HG03039 (cell line): ENCODE data around the gene MBIP.
"Not testable (repeated sequence)": the region's sequence is repeated elsewhere in the genome, so short reads cannot be mapped to it uniquely, and the experiment has no call there.

Experiments
- ATAC-seq: cut with Tn5 transposase; IDR thresholded peaks from one replicate; pipeline ENCODE4 v1.9.1; 2021; ENCODE audit warnings: mild to moderate bottlenecking, moderate library complexity; ENCODE audit not compliant: unreplicated experiment

Gene MBIP

DNA sequence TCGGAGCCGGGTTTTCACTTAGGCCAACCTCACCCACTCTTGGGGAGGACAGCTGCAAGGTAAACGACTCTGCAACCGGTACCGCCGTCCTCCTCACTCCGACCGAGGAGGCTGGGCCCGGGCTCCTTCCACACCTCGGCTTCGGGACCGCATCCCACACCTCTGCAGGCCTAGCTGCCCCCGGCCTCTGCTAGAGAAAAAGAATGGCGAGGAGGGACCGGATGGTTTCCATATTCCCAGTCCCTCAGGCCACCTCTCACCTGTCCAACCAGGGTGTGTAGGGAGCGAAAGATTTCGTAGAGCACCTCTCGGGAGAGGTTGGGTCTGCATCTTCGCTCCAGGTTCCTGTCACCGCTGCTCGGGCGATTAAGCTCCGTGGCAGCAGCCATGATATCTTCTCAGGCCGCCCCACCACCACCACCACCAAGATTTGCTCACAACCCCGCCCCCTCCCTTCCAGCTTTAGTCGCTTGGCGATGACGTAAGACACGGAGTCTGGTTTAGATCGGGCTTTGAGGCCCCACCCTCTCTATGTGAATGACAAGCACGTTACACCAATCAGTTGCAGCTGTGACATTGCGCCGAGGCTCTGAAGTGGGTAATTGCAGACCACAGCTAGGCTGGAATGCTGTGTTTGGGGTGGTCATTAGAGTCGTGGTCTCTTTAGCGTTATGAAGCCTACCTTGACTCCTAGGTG lies at the start of gene MBIP:
Gene MBIP, minus strand, starts transcription at position 438 of the 697 bp plus-strand sequence. Its CDS starts 49 bp downstream, at position 389.
- peak; percentile 97 for ATAC-seq

DNA sequence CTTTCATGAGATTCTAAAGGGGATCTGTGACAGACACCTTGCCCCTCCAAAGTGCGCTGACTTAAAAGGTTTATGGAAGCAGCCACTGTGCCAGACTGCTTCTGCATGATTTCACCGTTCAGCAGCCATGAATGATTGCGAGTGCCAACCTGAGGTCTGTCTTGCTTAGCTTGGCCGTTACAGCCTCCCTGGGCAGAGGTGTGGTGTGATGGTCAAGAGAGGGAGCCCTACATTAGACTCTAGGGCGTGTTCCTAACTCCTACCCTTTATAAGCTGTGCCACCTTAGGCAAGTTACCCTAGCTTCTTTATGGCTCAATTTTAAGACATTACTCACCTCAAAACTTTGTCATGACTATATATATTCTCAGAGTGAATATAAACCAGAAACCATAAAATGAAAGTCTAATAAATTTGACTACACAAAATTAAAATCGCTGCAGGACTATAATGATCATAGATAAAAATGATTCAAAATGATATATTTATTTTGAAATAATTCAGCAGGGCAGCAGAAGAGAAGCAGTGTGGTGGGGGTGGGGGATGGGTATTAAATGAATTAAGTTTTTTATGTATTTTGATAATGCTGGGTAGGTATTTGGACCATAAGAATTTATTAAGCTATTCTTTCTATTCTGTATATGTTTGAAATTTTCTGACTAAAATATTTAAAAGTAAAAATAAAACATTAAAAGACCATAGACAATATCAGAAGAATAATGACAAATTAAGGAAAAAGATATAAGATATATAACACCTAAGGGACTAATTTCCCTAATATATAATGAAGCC lies 47.7 kb upstream of the MBIP start:
- no peak for ATAC-seq

DNA sequence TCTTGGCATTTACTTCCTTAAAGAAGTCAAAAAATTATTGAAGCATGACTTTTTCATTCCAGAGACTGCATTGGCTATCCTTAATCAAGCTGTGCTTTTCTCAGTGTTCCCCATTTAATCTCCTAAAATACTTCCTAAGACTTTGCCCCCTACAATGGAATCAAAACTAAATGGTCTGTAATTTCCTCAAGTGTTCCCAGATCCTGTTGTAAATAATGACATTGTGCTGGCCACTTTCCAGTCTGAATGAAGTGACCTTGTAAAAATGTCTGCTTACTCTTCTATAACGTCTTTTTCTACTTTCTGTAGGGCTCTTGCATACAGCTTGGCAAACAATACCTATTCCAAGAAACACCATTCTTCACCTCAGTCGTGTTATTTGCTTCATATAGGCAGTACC lies 45.3 kb upstream of the MBIP start:
- no peak for ATAC-seq

- ATAC-seq, result no peak
Observed at GRCh38 chr14:36363704-36364103, 43.3 kb upstream of the MBIP start.

DNA sequence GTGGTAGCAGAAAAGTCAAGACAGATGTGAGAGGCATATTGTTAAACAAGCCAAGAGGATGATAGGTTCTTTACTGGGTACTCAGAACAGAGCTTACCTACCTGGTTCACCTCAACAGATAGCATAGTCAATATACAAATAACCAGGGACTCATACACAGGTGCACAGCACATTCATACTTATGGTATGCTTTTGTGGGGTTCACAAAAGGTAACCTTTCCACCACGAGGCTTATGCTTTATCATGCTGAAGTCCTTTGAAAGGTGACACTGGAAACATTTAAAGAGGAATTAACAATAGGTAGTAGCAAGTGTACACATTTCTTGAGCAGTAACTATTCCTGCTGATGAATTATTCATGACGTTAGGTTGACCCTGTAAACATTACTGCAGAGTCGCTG lies 42.2 kb upstream of the MBIP start:
- no peak for ATAC-seq

DNA sequence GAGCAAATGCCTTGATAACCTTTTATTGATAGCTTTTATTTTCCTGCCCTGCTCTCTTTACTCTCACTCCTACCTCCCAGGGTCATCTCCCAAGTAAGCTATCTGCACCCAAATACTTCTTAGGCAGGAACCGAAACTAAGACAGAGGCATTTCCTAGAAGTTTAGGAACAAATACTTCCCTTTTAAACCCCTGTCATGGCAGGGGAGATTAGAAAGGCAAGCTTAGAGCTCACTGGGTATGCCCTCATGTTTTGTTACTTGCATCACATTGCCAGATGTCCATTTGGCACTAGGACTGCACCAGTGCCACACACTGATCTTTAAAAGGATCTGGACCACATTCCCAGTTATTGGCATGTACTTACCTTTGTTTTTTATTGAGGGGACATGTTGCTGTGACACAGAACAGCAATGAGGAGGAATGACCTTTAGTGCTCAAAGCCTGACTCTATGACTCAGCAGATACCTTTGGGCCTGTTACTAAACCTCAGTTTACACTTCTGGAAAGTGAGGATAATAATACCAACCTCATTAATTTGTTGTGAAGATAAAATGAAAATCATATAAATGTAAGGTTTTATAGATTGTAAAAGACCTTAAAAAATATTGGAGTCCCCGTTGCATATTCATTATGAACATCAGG lies 40.9 kb upstream of the MBIP start:
- ATAC-seq, result no peak

DNA sequence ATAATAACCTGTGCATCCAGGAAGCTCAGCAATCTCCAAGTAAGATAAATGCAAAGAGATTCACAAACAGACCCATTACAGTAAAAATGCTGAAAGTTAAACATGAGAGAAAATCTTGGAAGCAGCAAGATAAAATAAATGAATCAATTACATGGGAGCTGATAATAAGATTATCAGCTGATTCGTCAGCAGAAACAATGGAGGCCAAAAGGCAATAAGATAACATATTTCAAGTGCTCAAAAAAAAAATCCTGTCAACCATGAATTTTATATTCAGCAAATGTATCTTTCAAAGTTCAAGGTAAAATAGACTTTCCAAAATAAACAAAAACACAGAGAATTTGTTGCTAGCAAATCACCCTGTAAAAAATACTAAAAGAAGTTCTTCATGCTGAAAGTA lies 36.4 kb upstream of the MBIP start:
- no peak for ATAC-seq

DNA sequence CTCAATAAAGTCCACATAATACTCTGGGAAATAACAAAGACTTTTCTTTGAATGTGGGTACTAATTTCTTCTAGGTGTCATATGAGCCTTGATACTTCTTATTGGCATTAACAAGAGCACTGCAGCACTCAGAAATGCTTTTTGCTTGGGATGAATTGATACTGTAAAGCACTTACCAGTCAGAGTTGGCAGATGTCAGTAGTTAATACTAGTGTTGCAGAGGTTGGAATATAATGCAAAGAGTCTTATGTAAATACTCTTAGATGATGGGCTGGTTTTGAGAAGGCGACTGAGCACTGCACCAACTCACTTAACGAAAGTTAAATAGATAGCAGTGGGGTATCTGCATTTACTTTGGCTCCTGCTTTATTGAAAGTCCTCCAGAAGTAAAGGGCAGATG lies 25.6 kb upstream of the MBIP start:
- no peak for ATAC-seq

- ATAC-seq, result no peak
Observed at GRCh38 chr14:36344211-36344610, 23.8 kb upstream of the MBIP start.

- ATAC-seq, result not testable (repeated sequence)
Observed at GRCh38 chr14:36341811-36342210, 21.4 kb upstream of the MBIP start.

DNA sequence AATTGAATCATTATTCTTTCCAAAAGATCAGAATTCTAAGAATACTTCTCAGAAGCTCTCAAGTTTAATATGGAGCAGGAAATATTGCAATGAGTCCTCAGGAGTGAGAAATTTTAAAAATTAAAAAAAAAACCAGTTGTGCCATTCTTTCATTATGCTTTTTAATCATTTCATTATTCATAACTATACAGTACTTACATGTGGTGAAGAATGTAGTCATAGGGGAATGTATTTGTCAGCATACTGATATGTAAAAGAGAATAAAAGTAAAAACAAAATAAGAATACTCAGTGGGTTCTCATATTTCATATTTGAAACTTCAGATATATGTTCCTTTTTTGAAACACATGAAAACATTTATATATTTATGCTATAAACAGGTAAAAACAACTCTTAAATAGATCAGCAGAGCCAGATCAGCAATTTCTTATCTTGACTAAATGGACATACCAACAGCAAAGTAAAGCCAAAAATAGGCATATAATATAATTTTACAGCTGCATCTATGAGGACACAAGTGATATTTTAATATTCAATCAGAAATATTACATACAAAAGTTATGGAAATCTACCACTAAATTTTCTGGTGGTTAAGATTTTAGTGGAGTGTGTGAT lies 19.9 kb upstream of the MBIP start:
- no peak for ATAC-seq

- ATAC-seq, result no peak
Observed at GRCh38 chr14:36339816-36340215, 19.4 kb upstream of the MBIP start.

GRCh38 chr14:36333119-36333518 lies 12.7 kb upstream of the MBIP start:
- no peak for ATAC-seq

DNA sequence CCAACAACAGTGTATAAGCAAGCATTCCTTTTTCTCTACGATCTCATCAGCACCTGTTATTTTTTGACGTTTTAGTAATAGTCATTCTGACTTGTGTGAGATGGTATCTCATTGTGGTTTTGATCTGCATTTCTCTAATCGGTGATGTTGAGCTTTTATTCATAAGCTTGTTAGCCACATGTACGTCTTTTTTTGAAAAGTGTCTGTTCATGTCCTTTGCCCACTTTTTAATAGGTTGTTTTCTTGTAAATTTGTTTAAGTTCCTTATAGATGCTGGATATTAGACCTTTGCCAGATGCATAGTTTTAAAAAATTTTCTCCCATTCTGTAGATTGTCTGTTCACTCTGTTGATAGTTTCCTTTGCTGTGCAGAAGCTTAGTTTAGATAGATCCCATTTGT lies 7.1 kb upstream of the MBIP start:
- ATAC-seq, result not testable (repeated sequence)

DNA sequence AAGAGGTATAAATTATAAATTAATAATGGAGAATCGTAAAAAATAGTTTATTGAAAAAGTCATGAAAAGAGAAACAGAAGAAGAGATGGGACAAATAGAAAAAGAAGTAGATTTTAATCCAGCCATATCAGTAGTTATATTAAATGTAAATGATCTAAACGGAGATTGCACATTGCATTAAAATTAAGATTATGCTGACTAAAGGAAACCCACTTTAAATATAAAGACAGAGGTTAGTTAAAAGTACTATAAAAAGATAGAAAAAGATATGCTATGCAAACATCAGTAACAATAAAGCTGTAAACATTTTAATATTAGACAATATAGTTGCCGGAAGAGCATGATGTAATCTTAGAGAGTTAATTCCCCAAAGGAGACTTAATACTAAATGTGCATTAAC lies 5.4 kb upstream of the MBIP start:
- ATAC-seq, result no peak

GRCh38 chr14:36324897-36325296 lies 4.5 kb upstream of the MBIP start:
- ATAC-seq, result no peak

DNA sequence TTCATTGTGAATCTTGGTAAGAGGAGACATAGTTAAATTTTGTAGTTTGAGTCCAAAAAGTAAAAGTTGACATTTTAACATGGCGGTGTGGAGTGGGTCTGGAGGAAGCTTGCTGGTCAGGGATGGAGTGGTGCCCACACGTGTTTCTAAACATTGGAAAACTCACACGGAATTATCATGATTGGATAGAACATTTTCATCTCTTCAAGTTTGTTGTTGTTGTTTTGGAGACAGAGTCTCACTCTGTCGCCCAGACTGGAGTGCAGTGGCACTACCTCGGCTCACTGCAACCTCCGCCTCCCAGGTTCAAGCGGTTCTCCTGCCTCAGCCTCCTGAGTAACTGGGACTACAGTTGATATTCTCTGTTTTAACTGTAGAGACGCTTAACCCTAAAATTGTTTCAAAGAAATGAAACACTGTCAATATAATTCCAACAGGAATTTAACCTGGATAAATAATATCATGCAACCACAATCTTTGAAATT lies 502 bp upstream of the MBIP start:
- ATAC-seq, result peak; percentile 4

- no peak for ATAC-seq
Observed at GRCh38 chr14:36319899-36320199, 588 bp downstream of the MBIP start.

- no peak for ATAC-seq
Observed at GRCh38 chr14:36317650-36318049, 2.8 kb downstream of the MBIP start.

DNA sequence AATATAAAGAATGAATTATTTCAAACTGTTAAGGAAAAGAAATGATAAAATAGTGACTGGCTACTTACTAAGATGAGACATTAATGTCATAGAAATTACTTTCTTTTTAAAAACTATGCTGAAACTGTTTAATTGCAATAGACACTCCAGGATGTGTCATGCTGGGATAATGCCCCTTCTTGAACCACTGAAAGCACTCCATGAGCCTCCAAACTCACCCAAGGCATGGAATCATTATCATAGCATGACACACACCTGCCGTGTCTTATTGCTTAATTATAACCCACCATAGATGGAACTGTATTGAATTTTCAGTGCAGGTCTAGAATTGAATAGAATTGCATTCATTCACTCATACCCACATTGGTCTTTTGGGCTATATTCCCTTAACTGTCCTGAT lies 4.3 kb downstream of the MBIP start:
- no peak for ATAC-seq

GRCh38 chr14:36315159-36315853 lies 5.1 kb downstream of the MBIP start:
- ATAC-seq, result peak; percentile 58
